GM19025 (cell line): ENCODE data around the gene TMEM176B.
"Not testable (repeated sequence)": the region's sequence is repeated elsewhere in the genome, so short reads cannot be mapped to it uniquely, and the experiment has no call there.

ENCODE experiments used
- ATAC-seq: cut with Tn5 transposase; IDR thresholded peaks from one replicate; pipeline ENCODE4 v1.9.1; 2021; ENCODE audit warnings: mild to moderate bottlenecking, low read depth, moderate library complexity; ENCODE audit not compliant: unreplicated experiment

TMEM176B gene

DNA sequence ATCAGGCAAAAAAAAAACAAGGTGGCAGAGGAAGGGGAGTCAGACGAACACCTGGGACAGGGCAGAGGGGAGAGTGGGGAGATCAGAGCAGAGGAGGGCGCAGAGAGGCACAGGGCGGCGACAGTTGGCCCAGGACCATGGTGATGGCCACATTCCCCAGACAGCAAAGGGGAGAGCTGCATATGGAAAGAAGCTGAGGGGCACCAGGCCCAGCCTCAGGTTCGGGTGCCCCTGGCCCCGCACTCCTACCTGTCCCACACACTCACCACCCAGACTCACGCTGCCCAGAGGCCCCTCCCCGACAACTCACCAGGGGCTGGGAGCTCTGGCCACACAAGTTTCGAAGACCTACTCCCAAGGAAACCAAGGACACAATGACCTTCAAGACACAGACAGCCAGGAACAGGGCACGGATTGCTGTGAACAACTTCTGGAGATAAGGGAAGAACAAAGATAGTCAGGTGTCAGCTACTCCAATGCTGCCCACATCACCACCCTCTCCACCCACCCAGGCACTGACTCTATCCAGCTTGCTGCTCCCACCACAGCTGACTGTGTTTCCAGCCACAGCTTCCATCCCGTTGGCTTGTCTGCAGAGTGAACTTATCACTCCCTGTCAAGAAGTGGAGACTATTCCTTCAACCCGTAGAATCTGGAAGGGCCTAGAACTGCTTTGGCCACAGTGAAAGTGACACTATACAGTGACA lies 8.3 kb downstream of the TMEM176B start:
- no peak for ATAC-seq

DNA sequence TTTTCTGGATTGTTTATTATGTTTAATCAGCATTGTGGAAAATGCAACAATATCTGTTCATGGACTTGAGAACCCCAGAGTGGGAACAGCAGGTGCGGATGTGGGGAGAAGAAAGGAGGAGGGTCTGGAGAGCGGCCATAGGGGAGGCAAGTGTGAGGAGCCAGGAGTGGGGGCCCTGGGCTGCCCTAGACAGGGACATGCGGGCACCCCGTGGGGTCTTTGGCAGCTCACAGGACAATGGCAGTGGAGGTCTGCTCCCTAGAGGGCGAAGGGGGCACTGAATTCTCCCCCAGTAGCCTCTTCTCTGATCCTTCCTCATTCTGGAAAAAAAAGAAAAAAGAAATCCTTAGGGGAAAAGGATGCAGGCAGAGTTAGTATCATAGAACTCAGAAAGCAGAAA lies 8.9 kb downstream of the TMEM176B start:
- no peak for ATAC-seq

DNA sequence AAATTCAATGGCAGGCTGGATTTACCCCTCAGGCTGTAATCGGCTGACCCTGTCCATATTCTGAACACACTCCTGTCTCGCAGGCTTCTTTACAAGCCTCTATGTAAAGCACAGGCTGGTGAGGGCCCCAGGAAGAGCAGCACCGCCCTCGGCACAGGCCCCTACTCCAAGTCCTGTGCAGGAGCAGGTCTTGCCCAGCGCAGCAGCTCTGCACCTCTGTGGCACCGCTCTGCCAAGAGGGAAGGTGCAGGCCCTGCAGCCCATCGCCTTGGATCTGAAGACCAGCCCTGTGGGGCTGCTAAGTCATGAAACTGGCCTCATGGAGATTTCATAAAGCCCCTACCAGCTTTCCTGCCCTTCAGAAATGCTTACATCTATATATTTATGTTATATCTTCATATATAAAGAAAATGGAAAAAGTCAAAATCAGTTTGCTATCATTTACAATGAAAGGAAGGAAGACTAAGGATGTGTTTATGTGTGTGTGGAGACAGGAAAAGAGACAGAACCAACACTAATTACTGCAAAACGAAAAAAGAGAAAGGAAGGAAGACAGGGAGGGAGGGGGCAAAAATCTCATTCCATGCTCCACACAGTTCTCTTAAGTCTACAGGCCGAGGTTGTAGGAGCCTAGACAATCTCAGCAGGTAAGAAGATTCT lies 9.6 kb downstream of the TMEM176B start:
- ATAC-seq, result no peak

DNA sequence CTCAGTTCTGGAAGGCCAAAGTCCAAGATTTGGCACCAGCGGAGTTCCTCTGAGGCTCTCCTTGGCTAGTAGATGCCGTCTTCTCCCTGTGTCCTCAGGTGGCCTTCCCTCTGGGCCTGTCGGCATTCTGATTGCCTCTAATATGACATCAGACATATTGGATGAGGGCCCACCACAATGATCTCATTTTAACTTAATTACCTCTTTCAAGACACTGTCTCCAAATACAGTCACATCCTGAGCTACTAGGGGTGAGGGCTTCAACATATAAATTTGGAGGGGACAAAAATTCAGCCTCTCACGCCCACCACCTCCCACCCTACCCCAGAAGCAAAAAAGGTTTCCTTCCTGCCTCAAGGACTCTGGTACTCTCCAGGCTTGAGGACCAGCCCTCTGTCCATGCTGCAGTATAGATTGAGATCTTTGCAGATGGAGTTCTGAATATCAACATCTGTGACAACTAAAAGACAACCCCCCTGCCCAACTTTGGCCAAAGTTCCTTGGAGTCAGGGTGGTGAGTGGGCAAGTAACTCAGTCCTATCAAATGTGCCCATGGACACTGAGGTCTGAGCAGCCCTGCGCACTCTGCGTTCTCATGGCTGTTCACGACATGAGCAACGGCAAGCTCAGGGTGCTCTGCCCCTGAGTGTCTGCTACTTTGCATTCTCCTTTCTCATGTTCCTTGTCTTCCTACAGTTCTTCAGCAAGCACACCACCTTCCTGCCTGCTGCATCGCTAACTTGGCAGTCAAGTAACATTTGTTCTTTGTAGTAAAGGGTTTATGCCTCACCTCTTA lies 11.5 kb downstream of the TMEM176B start:
- ATAC-seq, result no peak

DNA sequence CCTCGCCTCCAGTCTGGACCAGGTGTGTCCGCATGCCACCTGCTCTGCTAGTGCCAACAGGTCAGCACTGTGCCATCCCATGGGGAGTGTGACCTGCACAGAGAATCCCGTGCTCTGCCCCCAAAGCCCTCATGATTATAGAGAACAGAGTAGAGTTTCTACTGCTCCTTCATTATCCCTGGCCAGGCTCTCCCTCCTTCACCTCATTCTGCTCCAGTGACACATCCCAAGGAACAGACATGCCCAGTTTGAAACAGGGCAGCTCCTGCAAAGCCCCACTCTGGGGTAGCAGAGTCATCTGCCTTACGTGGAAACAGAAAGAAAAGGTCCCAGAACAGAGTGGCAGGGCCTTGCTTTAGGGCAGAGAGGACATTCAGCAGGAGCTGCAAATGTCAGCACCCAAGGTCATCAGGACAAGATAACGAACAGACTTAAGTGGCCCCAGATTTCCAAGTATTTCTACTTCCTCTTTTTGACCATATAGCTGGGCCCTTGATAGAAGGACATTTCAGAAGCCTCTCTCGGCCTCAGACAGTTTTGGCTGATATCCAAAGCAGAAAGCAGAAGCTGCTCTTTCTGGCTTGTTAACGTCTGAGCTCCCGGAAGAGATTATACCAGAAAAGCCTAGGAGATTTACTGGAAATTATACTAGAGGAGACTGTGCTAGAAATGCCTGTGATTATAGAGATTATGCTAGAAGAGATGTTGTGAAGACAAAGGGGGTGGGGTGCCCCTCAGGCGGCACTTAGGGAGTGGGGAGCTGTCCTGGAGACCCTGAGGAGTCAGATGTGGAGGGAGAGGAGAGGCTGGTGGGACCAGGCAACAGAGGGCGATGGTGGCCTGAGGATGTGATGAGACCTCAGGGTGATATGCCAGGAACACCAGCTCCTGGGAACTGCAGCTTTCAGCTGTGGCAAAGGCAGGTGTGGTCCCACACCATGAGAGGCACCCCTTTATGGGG lies 12.6 kb downstream of the TMEM176B start:
- ATAC-seq, result no peak

DNA sequence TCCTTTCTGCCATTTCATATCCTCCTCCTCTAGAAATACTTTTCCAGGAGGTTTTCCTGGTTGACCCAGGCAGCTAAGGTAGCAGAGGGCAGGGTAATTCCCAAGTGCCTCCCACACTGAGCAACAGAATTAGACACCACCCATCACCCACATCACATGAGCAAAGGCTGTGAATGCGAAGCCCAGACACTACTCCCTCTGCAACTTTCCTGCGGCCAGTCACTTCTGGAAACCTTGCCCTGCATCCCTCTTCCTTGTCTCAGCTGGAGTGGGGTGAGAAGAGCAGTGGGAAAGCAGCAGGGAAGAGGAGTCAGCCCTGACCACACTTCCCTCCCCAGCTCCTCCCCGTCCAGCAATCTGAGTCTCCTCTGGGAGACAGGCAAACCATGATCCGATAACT lies 15.2 kb downstream of the TMEM176B start:
- no peak for ATAC-seq

DNA sequence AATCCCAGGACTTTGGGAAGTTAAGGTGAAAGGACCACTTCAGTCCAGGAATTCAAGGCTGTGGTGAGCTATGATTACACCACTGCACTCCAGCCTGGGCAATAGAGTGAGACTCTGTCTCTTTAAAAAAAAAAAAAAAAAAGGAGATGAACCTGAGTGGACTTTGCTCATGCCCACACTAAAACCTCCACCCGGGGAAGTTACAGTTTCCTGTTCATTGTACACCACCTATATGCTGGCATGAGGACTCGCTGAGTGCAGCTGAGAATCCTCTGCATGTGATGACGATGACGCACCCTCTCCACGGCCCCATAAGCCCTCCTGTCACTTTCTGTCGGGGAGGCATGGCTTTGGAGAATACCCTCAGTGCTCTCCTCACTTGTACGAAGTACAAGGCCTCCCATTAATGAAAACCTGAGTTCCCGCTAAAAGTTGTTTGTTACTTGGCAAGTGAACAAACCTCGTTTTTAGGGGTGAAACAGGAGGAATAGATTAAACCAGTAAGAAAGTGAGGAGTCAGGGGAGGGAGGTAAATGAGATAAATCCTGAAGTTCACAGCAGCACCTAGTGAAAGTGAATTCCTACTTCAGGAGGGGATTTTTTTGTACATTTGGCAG lies 15.9 kb downstream of the TMEM176B start:
- ATAC-seq, result peak; percentile 61

DNA sequence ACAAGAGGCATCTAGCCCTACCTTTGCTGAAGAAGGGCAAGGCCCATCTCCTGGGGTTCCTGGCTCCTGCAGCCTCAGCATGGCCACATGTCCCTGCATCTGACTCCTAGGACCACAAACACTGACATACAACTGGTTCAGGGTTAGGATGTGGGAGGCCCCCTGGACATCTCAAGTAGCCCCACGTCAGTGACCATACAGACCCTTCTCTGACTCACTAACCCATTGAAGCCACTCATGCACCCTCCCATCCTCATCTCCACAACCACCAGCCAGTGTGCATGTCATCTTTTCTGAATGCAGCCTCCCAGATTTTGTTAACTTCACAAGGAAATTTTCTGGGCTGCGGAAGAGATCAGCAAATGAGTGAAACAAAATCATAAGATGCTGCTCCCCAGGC lies 18.2 kb downstream of the TMEM176B start:
- ATAC-seq, result no peak

DNA sequence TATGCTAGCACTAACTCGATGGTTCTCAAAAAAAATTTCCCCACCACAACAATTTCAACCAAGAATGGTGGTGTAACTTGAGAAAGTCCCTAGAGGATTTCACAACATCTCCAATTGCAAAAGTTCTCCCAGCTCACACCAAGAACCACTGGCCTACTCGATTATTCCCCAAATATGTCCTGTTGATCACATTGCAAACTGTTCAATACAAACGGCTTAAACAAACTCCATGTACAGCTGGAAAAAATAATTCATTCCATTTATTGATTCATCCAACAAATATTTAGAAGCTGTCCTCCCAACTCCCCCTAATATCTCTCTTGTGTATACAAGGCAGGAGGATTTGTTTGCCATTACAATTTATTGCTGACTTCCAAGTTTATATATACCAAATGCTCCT lies 19.1 kb downstream of the TMEM176B start:
- no peak for ATAC-seq

DNA sequence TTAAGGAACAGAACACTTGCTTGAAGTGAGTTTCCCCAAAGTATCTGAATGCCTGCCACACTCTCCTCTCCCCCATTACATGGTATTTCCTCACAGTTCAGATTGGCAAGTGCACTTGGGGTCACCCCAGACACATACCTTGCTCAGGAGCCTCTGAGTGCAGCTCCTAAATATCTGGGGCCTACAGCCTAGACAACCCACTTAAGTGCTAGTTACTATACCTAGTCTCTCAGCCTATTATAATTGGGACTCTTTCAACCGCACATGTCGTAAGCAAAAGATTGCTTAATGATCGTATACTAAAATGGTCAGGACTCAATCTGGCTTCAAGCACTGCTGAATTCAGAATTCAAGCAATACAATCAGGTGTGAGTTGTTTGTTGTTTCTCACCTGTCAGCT lies 19.9 kb downstream of the TMEM176B start:
- no peak for ATAC-seq

DNA sequence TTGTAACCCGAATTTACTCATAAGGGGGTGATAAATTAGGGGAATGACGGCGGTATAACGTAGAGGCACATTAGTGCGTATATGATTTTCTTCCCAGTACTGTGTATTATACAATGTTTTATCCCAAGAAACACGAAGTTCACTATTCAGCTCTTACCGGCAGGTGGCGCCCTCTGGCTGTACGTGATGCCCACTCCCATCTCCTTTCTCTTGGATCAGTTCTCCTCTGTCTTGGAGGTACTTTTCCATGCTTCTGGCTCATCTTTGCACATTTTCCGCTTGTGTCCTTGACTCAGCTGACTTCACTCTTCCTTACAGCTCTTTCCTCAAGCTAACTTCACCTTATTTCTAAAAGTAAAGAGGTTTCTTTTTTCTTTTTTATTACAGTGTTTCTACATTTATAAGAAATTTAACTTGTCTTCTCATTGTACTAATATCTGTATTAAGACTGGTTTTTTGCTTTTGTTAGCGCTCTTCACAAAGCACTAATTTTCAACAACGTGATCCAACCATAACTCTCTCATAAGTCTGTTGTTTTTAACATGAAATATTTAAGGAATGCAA lies 21.3 kb downstream of the TMEM176B start:
- no peak for ATAC-seq

DNA sequence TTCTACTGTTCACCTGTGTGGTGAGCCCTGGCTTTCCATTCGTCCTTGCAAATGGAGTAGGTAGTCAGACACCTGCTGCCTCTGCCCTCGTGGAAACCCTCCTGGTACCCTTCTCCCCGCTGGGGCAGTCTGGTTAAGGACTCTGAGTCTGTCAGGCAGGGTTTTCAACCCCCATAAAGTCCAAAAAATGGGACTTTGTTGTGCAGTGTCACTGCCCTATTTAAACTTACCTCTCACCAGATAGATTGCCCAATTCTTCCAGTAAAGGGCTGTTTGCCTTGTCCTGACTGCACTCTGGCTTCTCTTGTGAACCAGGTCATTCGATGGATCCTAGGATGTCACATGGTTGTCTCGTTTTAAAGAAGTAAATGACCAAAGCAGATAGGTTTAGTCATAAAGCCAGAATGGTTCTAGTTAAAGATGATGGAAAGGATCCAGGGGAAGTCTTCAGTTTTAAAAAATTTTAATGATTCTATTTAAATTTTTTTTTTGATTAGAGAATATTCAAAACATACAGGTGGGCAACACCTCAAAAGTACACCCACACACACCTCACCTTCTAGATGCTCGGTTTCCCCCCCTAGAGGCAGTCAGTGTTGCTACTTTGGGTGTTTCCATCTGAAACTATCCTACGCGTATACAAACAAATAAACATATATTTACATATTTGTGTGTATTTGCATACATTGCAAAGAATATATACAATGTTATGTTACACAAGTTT lies 22.0 kb downstream of the TMEM176B start:
- ATAC-seq, result no peak

DNA sequence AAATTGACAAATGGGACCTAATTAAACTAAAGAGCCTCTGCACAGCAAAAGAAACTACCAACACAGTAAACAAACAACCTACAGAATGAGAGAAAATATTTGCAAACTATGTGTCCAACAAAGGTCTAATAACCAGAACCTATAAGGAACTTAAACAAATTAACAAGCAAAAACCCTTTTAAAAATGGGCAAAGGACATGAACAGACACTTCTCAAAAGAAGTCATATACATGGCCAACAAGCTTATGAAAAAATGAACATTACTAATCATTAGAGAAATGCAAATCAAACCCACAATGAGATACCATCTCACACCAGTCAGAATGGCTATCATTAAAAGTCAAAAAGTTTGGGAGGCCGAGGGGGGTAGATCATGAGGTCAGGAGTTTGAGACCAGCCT lies 26.0 kb downstream of the TMEM176B start:
- not testable (repeated sequence) for ATAC-seq

DNA sequence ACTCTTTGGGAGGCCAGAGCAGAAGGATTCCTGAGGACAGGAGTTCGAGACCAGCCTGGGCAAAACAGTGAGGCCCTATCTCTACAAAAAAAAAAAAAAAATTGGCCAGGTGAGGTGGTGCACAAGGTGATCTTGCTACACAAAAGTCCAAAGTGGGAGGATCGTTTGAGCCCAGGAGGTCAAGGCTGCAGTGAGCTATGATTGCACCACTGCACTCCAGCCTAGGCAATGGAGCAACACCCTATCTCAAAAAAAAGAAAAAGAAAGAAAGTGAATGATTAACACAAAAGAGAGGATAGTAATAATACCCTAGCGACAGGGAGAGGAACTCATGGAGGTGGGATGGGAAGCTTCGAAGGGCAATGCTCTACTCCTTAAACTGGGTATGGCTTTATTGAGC lies 30.4 kb downstream of the TMEM176B start:
- no peak for ATAC-seq

DNA sequence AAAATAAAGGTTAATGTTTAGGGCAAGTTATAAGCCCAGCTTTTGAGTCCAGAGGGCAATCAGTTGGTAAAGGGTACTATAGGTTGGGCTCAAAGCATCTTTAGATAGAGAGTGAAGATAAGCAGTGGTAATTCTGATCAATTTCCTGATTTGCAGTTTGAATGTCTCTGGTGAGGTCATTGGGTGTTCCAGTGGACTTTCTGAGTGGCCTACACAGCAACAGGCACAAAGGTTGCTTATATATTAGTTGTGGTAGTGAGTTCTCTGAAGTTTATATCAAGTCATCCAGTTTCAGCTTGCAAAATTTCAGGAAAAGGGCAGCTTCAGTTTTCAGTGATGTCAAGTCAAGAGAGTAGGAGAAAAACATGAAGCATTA lies 33.8 kb downstream of the TMEM176B start:
- ATAC-seq, result no peak

DNA sequence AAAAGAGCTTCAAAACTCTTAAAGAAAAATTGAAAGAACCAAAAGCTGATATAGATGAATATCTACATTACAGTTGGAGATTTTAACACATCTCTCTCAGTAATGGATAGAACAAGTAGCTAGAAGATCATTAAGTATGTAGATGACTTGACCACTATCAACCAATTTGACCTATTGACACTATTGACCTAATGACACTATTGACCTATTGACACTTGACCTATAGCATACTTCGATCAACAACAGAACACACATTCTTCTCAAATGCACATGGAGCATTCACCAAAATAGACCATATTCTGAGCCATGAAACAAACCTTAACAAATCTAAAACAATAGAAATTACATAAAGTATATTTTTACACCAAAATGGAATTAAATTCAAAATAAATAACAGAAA lies 40.7 kb downstream of the TMEM176B start:
- ATAC-seq, result no peak

DNA sequence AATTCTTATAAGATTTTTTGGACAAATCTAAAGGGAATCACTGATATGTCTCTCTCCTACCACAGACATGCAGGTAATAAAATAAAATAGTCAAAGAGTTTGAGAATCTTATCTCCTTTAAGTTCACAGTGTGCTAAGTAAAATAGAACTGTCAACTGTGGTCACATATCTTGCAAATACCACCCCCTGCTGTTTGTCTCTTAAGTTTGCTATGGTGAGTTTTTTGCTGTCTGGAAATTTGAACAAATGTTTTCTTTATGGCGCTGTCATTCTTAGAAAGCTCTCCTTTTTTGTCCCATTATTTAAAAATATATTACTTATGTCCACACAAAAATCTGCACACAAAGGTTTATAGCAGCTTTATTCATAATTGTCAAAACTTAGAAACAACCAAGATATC lies 43.3 kb downstream of the TMEM176B start:
- no peak for ATAC-seq

DNA sequence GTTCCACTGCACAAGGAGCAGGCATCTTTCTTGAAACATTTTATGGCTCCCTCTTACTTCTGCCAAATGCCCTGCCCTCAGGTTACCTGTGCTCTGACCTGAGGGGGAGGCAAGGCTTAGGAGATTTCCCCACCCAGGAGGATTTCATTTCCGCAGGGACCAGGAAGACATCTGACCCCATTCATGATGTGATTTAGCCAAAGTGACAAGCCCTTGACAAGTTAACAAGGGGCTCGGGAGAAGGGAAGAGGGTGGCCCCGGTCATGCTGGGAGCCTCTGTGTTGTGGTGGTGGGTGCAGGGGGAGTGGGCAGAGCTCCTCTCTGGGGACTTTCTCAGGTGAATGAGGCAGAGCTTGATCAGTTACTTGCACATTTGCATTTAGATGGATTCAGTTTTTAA lies 44.0 kb downstream of the TMEM176B start:
- no peak for ATAC-seq

DNA sequence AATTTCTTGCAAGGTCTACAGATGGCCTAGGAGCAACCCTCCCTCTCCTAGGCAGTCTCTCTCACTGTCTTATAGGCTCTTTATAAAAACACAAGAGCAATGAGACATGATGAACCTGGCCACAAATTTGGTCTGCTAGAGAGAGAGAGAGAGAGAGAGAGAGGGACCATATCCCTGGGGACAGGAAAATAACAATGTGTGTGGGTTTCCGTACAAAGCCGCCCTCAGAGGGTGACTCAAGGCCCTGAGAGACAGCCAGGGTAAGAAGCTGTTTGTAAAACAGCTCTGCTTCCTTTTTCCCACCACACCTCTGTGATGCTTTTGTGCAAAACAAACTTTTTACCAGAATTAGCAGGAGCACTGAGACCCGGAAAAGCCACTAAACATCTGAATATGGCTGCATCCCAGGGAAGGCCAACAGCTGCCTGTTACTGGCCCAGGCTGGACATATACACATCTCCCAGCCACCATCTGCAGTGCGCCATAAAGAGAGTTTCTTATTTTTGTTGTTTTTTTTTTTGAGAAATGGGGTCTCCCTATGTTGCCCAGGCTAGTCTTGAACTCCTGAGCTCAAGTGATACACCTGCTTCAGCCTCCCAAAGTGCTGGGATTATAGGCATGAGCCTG lies 44.6 kb downstream of the TMEM176B start:
- ATAC-seq, result no peak
